Measurements from ENCODE around the gene SPDYE16.
A peak's percentile ranks its signal among the peaks of the same experiment; 100 is the strongest.
"Not testable (repeated sequence)": the region's sequence is repeated elsewhere in the genome, so short reads cannot be mapped to it uniquely, and the experiment has no call there.

SPDYE16 gene

DNA sequence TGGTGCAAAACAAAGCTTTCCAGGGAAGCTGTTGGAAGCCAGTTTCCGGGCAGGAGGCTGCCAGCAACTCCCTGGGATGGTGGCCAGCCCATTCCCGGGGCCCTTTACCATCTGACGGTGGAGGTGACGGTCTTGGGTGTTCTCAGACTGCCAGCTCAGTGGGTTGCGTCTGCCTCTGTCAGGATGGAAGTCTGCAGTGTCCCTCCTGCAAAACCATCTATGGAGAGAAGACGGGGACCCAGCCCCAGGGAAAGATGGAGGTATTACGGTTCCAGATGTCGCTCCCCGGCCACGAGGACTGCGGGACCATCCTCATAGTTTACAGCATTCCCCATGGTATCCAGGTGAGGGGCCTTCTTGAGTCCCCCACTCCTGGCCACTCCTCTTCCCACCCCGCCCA lies 39.9 kb downstream of the SPDYE16 start:
- not testable (repeated sequence) for DNase-seq

GRCh38 chr7:76502836-76503235 lies 40.3 kb downstream of the SPDYE16 start:
- DNase-seq = not testable (repeated sequence)

GRCh38 chr7:76502224-76502623 lies 40.9 kb downstream of the SPDYE16 start:
- not testable (repeated sequence) for DNase-seq

DNA sequence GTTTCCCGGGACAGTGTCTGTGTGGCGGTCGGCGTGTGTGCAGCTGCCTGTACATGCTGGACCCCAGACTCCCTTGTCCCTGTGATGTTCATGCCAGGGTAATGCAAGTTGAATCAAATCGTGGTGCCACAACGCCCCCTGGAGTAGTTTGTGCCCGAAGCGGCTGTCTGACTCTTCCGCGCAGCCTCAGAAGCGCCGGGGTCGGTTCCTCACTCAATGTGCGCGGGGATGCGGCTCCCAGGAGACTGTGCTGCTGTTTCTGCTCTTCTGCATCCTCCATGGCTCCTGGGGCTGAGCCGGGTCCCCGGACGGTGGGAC lies 43.2 kb downstream of the SPDYE16 start:
- DNase-seq = not testable (repeated sequence)

DNA sequence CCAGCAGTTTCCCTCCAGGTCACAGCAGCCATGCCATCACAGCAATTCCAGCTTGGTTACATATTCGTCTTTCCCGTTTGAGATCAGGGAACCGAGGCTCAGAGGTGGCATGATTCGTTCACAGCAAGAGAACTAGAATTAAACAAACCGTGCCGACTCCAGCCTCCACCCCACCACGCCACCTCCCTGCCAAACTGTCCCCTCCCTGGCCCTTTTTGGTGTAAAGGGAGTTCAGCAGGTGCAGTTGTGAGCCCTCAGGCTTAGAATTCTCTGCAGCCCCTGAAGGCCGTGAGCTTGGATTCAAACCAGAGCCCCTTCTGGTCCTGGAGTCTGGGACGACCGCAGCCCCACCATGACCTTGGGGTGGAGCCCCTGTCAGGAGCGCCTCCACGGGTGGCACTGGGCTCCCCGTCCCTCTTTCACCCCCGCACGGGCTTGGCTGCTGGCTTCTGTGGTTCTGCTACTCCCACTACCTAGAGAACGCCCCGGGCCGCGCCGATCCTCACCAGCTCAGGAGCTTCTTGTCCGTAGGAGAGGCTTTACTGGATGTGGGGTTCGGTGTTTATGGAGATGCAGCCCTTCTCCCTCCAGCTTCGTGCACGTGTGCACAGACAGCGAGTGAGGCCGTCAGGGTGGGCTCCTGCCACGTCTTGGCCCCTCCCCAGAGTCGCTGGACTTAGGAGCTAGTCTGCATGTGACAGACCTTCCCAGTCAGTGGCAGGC lies 43.7 kb downstream of the SPDYE16 start:
- not testable (repeated sequence) for DNase-seq

DNA sequence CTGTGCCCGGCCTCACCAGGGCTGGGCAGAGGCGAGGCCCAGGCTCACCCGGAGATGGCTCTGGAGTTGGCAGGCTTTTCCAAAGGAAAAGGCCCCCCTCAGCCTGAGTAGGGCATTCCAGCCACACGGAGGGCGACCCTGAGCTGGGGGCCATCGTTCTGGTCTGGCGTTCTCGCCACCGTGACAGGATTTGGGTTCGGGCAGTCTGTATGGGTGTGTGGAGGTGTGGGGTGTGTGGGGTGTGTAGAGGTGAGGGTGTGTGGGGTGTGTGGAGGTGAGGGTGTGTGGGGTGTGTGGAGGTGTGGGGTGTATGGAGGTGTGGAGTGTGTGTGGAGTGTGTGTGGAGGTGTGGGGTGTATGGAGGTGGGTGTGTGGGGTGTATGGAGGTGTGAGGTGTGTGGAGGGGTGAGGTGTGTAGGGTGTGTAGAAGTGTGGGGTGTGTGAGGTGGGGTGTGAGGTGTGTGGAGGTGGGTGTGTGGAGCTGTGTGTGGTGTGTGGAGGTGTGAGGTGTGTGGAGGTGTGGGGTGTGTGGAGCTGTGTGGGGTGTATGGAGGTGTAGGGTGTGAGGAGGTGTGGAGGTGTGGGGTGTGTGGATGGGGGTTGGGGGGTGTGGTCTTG lies 44.4 kb downstream of the SPDYE16 start:
- not testable (repeated sequence) for DNase-seq

GRCh38 chr7:76497918-76498582 lies 45.0 kb downstream of the SPDYE16 start:
- DNase-seq = not testable (repeated sequence)

GRCh38 chr7:76495717-76496116 lies 47.4 kb downstream of the SPDYE16 start:
- not testable (repeated sequence) for DNase-seq

- DNase-seq = not testable (repeated sequence)
Observed at GRCh38 chr7:76492139-76492538, 51.0 kb downstream of the SPDYE16 start.

- DNase-seq = not testable (repeated sequence)
Observed at GRCh38 chr7:76487969-76488368, 55.1 kb downstream of the SPDYE16 start.

- DNase-seq = peak; percentile 29
Observed at GRCh38 chr7:76486618-76487017, 56.5 kb downstream of the SPDYE16 start.

- not testable (repeated sequence) for DNase-seq
Observed at GRCh38 chr7:76485822-76486610, 57.1 kb downstream of the SPDYE16 start.

DNA sequence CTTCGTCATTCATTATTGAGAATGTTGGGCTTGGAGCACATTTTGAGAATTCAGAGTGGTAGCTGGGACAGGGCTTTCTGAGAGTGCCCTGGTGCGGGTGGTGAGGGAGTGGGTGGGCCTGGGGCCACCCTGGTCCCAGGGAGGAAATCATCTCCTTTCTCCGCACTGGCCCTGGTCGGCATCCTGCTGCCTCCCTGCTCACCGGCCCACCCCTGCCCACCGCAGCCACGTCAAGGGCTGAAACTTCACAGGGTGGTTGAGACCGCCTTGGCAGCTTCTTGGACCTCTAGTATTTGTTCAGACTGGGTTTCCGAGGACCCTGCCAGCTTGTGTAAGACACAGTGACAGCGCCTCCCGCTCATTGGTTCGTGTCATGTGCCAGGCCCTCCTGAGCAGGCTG lies 58.6 kb downstream of the SPDYE16 start:
- not testable (repeated sequence) for DNase-seq

DNA sequence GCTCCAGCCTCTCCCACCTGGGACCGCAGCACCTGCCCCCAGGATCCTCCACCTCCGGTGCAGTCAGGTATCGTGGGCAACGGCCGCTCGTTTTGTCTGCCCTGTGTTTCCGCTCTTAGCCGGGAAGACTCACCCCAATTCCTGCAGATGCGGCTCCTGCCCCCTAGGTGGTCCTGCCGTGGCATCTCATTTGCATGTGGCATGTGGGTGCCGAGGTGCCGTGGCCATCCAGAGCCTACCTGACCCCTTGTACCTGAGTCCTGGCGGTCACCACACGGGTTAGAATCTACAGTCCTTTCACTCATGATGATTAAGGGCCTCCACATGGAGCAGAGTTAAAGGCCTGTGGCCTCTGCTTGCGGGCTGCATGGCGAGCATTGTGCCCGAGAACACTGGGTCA lies 60.0 kb downstream of the SPDYE16 start:
- DNase-seq = not testable (repeated sequence)

DNA sequence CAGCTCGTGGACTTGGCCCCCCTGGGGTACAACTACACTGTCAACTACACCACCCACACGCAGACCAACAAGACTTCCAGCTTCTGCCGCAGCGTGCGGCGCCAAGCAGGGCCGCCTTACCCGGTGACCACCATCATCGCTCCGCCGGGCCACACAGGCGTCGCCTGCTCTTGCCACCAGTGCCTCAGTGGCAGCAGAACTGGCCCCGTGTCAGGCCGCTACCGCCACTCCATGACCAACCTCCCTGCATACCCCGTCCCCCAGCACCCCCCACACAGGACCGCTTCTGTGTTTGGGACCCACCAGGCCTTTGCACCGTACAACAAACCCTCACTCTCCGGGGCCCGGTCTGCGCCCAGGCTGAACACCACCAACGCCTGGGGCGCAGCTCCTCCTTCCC lies 60.4 kb downstream of the SPDYE16 start:
- DNase-seq = not testable (repeated sequence)
